ENCODE results near the gene CCPG1.

Gene CCPG1

DNA sequence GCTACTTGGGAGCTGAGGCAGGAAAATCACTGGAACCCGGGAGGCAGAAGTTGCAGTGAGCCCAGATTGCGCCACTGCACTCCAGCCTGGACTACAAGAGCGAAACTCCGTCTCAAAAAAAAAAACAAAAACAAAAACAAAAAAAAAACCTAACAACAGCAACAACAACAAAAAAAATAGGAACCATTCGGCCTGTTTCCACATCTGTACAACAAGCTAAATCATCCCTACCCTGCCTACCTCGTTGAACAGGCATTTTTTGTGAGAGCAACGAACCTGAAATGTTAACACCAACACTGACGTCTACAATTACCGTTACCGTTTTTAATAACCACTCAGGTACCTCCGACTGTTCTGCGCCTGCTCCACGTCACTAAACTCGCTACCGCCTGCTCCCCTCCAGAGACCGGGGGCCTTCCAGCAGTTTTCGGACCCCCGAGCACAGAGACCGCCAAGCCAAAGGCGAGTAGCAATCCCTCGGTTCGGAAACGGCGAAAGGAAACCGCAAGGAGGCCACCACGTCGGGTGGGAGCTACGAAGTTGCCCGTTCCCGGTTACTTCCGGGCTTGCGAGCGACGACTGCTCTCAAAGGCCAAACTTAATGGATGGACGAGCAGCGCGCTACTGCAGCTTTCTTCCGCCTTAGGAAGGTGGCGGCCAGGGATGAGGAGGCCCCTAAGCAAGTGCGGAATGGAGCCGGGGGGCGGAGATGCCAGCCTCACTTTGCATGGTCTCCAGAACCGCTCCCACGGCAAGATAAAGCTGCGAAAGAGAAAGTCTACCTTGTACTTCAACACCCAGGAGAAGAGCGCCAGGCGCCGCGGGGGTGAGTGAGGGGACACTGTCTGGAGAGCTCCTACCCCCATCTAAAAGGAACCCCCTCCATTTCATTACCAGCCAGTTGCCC, 89.3 kb downstream of the CCPG1 start, which contains the start of the genes PIGB and PIGBOS1:
Gene PIGB (plus strand): TSS at position 635 of the 907 bp plus-strand sequence. CDS start 29 bp downstream, at position 664.
Gene PIGBOS1 (minus strand): TSS at position 536 of the 907 bp plus-strand sequence. CDS start 1,331 bp downstream, outside the sequence.
- H3K4me3 ChIP-seq (ENCODE audit: low read length) = peak within 1 kb of the TSS; percentile 97
- DNase-seq (ENCODE audit: low read depth) = peak; percentile 65
- TF ChIP-seq, protein P1, sequence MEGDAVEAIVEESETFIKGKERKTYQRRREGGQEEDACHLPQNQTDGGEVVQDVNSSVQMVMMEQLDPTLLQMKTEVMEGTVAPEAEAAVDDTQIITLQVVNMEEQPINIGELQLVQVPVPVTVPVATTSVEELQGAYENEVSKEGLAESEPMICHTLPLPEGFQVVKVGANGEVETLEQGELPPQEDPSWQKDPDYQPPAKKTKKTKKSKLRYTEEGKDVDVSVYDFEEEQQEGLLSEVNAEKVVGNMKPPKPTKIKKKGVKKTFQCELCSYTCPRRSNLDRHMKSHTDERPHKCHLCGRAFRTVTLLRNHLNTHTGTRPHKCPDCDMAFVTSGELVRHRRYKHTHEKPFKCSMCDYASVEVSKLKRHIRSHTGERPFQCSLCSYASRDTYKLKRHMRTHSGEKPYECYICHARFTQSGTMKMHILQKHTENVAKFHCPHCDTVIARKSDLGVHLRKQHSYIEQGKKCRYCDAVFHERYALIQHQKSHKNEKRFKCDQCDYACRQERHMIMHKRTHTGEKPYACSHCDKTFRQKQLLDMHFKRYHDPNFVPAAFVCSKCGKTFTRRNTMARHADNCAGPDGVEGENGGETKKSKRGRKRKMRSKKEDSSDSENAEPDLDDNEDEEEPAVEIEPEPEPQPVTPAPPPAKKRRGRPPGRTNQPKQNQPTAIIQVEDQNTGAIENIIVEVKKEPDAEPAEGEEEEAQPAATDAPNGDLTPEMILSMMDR (conservative IDR thresholded peaks at IDR 0.05; ENCODE audit: low read depth, low read length) = peak; percentile 2
